ENCODE data around the gene POLR2E. TPM values are rescaled to one million over a fixed set of nuclear protein-coding genes. Genes with fewer than 3 reads are reported as not detected.
A peak's percentile ranks its signal among the peaks of the same experiment; 100 is the strongest.

Gene POLR2E
- total RNA-seq, 4 donors from 2014 or later, result 118 to 263 (median 228) TPM

DNA sequence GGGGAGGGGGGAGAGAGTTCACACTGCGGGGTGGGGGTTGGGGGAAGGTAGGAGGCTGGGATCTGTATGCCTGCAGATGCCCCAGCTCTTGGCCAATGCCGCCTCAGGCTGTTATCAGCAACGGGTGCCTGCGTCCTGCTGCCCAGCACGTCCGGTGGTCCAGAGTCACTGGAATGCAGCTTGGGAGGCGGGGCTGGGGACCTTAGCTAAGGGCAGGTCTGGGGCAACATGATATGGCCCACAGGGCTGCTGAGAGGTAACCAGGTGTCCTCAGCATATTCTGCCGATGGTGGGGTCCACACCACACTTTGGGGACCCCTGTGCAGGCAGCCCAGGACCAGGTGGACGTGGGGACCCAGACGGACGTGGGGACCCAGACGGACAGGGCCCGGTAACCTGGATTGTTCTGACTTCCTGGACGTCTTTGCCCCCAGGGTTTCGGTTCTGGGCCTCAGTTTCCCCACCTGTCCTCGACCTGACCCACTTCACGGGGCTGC, 28.9 kb downstream of the POLR2E start:
- Histone ChIP-seq H3K4me3 (peak overlapping the region in 2 of 4 donors; percentile 34), H3K36me3 (no peaks in the 10 kb centered on the region), H3K4me1 (peaks cover 4 to 18% of the 10 kb centered on the region in 2 donors), H3K9me3 (no peaks in the 10 kb centered on the region), H3K27me3 (peaks cover 47 to 71% (median 58%) of the 10 kb centered on the region in 3 donors), H3K27ac (no peak overlapping the region)
- DNase-seq (no peak), ATAC-seq (no peak)
- intact Hi-C loops (cut with DNase I; ENCODE audit: low total_unique reads), result no loop called here
- TF ChIP-seq, protein P1, sequence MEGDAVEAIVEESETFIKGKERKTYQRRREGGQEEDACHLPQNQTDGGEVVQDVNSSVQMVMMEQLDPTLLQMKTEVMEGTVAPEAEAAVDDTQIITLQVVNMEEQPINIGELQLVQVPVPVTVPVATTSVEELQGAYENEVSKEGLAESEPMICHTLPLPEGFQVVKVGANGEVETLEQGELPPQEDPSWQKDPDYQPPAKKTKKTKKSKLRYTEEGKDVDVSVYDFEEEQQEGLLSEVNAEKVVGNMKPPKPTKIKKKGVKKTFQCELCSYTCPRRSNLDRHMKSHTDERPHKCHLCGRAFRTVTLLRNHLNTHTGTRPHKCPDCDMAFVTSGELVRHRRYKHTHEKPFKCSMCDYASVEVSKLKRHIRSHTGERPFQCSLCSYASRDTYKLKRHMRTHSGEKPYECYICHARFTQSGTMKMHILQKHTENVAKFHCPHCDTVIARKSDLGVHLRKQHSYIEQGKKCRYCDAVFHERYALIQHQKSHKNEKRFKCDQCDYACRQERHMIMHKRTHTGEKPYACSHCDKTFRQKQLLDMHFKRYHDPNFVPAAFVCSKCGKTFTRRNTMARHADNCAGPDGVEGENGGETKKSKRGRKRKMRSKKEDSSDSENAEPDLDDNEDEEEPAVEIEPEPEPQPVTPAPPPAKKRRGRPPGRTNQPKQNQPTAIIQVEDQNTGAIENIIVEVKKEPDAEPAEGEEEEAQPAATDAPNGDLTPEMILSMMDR (IDR thresholded peaks at IDR 0.05 in 4 of 5, conservative IDR thresholded peaks at IDR 0.05 in 1 of 5), result no peak
- no peak for TF ChIP-seq POLR2A (IDR thresholded peaks at IDR 0.05)
- in situ Hi-C loops (cut with MboI; ENCODE audit: low sequenced_read_pairs in 4 of 4), result no loop called here

DNA sequence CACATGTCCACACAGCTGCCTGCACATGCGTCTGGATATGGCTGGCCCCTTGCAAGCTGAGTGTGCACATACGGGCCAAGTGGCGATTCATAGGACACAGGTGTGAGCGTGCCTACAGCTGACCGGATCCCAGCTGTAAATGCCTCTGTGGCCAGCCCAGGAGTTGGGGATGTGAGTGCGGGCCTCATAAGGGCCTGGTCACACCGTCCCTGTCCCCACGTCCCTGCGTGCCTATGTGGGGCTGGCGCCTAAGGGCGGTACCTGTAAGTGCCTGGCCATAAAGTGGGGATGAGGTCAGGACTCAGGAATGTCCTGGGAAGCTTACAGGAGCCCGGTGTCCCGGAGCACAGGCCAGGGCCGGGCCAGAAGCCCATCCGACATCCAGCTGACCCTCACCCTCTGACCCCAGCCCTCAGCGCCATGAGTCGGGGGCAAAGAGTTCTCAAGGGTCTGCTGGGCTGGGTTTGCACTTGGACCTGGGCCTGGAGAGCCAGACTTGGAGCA, 29.5 kb downstream of the POLR2E start:
- no peaks in the 10 kb centered on the region for H3K9me3 ChIP-seq
- no peak overlapping the region for H3K4me3 ChIP-seq
- no peaks in the 10 kb centered on the region for H3K36me3 ChIP-seq
- ATAC-seq (peak in 1 of 2 donors; percentile 13), DNase-seq (no peak)
- peaks cover 41 to 66% (median 53%) of the 10 kb centered on the region in 3 donors for H3K27me3 ChIP-seq
- in situ Hi-C loops (cut with MboI; ENCODE audit: low sequenced_read_pairs in 4 of 4) (no loop called here), intact Hi-C loops (cut with DNase I; ENCODE audit: low total_unique reads) (no loop called here)
- peaks cover 4 to 18% of the 10 kb centered on the region in 2 donors for H3K4me1 ChIP-seq
- no peak overlapping the region for H3K27ac ChIP-seq
- TF ChIP-seq POLR2A (IDR thresholded peaks at IDR 0.05), result no peak
- TF ChIP-seq, protein P1 (IDR thresholded peaks at IDR 0.05 in 4 of 5, conservative IDR thresholded peaks at IDR 0.05 in 1 of 5), result no peak

DNA sequence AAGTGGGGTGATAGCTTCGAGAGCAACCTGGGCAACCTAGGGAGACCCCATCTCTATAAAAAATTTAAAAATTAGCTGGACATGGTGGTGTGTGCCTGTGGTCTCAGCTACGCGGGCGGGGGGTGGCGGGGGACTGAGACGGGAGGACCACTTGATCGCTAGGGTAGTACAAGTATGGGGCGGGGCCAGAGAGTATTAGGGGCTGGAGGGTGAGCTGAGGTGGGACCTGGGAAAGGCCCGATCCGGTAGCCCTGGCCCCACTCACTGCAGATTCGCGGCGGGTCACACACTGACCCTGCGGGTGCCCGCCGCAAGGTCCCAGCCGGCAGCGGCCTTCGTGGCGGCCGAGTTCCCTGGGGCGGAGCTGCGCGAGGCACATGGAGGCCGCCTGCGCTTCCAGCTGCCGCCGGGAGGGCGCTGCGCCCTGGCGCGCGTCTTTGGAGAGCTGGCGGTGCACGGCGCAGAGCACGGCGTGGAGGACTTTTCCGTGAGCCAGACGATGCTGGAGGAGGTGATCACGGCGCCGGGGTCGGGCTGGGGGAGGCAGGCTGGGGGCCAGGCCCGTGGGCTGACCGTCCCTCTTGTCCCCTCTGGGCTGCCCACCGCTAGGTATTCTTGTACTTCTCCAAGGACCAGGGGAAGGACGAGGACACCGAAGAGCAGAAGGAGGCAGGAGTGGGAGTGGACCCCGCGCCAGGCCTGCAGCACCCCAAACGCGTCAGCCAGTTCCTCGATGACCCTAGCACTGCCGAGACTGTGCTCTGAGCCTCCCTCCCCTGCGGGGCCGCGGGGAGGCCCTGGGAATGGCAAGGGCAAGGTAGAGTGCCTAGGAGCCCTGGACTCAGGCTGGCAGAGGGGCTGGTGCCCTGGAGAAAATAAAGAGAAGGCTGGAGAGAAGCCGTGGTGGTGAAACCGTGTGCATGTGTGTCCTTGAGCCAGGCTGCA, 30.2 kb downstream of the POLR2E start:
- Histone ChIP-seq H3K27me3 (peaks cover 34 to 59% (median 45%) of the 10 kb centered on the region in 3 donors), H3K9me3 (no peaks in the 10 kb centered on the region), H3K27ac (no peak overlapping the region), H3K4me3 (no peak overlapping the region), H3K4me1 (peaks cover 4 to 18% of the 10 kb centered on the region in 2 donors), H3K36me3 (no peaks in the 10 kb centered on the region)
- intact Hi-C loops (cut with DNase I; ENCODE audit: low total_unique reads), result no loop called here
- in situ Hi-C loops (cut with MboI; ENCODE audit: low sequenced_read_pairs in 4 of 4), result no loop called here
- ATAC-seq (peak; percentile 53 to 65), DNase-seq (no peak)
- TF ChIP-seq POLR2A (IDR thresholded peaks at IDR 0.05), result no peak
- TF ChIP-seq, protein P1 (IDR thresholded peaks at IDR 0.05 in 4 of 5, conservative IDR thresholded peaks at IDR 0.05 in 1 of 5), result peak; percentile 52 to 84 (median 64)

DNA sequence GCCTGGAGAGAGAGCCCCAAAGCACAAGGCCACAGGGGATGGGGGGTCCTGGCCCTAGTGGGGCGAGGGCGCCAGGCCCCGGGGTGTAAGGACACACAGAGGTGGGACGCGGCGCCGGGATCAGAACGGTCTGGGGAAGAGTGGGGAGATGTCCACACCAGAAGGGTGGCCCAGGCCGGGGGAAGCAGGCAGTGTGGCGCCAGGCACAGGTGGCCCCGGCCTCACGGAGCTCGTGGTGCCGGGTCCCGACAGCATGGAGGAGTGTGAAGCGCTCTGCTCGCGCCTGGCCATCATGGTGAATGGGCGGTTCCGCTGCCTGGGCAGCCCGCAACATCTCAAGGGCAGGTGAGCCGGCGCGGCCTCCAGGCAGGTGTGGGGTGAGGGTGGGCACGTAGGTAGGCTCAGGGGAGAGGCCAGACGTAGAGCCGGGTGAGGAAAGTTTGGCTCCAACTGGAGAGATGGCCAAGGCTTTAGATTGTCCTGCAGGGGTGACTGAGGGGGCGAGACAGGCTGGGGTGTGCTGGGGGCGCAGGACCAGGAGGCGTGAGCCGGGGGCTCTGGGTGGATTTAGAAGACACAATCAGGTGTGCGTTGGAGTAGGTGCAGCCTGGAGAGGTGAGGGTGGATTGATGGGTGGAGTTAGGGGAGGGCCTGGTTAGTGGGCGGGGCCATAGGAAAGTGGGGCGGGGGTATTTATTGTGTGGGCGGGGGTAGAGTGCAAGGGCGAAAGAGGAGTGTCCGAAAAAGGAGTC, 31.1 kb downstream of the POLR2E start:
- no peaks in the 10 kb centered on the region for H3K9me3 ChIP-seq
- H3K27ac ChIP-seq, result no peak overlapping the region
- no peak overlapping the region for H3K4me3 ChIP-seq
- DNase-seq (no peak), ATAC-seq (no peak)
- intact Hi-C loops (cut with DNase I; ENCODE audit: low total_unique reads), result no loop called here
- H3K4me1 ChIP-seq, result peaks cover 4 to 18% of the 10 kb centered on the region in 2 donors
- H3K36me3 ChIP-seq, result peaks cover 0 to 8% of the 10 kb centered on the region in 2 donors
- in situ Hi-C loops (cut with MboI; ENCODE audit: low sequenced_read_pairs in 4 of 4), result no loop called here
- TF ChIP-seq POLR2A (IDR thresholded peaks at IDR 0.05), result no peak
- TF ChIP-seq, protein P1 (IDR thresholded peaks at IDR 0.05 in 4 of 5, conservative IDR thresholded peaks at IDR 0.05 in 1 of 5), result no peak
- H3K27me3 ChIP-seq, result peaks cover 26 to 51% (median 37%) of the 10 kb centered on the region in 3 donors
